Cardiac septum (tissue), 1 donor: Measurements from ENCODE around the gene CFAP58. TPM values are rescaled to one million over a fixed set of nuclear protein-coding genes. Genes with fewer than 3 reads are reported as not detected.

Source experiments
- DNase-seq: peaks from one replicate; pipeline ENCODE4 v3.0.0-alpha.2; 2020; ENCODE audit warnings: low spot score
- intact Hi-C: fragments of 100-400 bp; cut with DNase I; formaldehyde crosslinking; loops from one replicate; pipeline ENCODE4 v1.14.0; 2022
- total RNA-seq: library from RNA; stranded (reverse); fragmentation: NEBNext Ultra II Directional; extraction: Animal tissue kit (Norgen Biotek cat#: 25700); gene quantifications from one replicate; pipeline ENCODE4 v1.2.1, GENCODE V29; 2021
- donor health status: DM: no; HTN: no; CAD: no.

Gene CFAP58
- total RNA-seq, 1 donor from 2014 or later: 2.7 TPM

- DNase-seq: peak; percentile 91
- intact Hi-C loops: no loop called here
These were observed 32.4 kb upstream of the CFAP58 start for GRCh38 chr10:104321226-104321625.

DNA sequence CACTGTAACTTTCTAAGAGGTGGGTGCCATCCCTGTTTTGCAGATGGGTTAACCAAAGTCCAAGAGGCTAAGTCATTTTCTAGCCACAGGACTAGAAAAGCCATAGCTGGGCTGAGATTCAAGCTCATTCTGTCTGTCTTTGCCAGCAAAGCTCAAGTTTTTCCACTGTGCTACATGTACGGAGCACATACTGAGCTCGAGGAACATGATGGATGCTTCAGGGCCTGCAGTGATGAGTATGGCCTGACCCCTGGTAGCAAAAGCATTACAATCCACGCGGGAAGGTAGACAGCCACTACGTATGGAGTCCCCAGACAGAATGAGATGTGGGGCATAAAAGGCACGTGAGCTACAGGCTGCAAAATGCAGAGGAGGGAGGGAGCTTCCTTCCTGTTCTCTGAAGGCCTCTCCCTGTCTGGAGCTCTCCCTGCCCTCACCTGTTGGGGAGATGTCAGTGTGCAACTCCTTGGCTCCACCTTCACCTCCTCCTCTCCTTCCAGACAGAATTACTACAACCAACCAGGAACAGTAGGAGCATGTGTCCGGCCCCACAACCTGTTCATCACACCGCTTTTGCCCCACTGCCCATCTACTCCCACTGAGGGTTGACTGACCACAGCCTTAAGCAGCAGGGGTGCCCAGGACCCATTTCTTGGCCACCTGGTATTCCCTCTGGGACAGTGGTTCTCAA lies 31.8 kb upstream of the CFAP58 start:
- intact Hi-C loops: no loop called here
- DNase-seq: peak; percentile 66

GRCh38 chr10:104322416-104322782 lies 31.2 kb upstream of the CFAP58 start:
- peak; percentile 82 for DNase-seq
- intact Hi-C loops: no loop called here

- intact Hi-C loops: no loop called here
- DNase-seq: peak; percentile 20
These were observed 30.5 kb upstream of the CFAP58 start for GRCh38 chr10:104323085-104323484.

DNA sequence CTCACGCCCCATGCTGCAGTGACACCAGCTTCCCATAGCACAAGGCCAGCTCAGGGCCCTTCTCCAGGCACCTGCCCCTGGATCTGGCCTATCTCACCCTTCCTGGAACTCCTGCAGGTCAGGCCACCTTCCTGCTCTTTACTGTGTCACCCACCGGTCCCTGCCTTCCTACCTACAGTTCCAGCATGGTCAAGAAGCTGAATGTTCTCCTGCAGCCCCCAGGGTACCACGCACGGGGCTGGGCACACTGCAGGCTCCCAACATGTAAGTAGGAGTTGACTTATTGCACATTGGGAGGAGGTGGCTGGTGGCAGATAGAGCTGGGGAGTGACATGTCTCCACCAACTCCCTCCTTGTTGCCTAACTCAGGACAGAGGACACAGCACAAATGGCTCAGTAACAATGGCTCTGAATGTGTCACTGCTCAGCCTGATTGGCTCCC lies 29.9 kb upstream of the CFAP58 start:
- intact Hi-C loops: no loop called here
- DNase-seq: peak; percentile 63

- intact Hi-C loops: no loop called here
- peak; percentile 92 for DNase-seq
These were observed 29.4 kb upstream of the CFAP58 start for GRCh38 chr10:104324221-104324686.

DNA sequence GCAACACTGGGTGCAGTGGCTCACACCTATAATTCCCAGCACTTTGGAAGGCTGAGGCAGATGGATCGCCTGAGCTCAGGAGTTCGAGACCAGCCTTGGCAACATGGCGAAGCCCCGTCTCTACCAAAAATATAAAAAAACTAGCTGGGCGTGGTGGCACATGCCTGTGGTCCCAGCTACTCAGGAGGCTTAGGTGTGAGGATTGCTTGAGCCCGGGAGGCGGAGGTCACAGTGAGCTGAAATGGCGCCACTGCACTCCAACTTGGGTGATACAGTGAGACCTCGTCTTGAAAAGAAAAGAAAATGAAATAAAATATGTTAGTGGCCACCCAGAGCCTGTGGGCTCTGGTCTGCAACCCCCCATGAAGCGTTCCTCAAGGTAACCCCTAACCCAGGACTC lies 28.7 kb upstream of the CFAP58 start:
- DNase-seq: no peak
- intact Hi-C loops: no loop called here

DNA sequence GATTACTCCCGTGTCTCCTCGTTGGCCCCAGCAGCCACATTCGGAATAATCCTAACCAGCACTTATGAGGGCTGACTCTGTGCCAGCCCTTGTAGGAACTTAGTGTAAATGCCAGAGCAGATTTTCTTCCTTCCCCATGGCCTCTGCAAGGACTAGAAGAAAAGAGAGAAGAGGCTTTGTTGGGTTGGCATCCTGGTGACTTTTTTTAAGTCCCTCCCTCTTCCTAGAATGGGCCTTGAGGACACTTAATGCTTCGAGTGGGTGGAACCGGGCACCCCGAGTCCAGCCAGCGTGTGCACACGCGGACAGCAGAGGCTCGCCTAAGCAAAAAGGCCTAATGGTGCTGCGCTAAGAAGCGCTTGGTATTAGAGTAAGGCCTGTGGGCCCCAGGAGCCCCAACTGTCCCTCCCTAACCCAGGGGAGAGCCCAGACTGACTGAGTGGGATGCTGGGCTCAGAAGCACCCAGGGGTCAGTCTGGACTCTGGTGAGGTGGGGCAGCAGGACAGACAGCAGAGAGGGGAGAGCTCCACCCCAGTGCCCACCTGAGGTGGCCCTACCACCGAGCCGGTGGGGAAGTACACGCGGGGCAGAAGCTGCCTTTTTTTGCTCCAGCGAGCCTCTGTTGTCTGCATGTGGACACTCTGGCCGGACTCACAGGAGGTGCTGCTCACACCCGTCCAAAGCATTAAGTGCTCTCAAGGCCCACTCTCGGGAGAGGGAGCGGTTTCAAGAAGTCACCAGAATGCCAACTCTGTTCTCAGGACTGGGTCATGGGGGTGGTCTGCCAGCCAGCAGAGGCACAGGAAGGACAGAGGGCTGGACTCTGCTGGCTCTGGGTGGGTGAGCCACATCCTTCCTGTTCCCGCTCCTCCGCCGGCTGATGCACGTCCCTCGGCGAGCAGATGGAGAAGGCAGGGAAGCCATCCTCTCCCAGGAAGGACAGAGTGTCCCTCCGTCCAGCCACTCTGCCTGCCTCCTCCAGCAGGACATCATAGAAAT lies 27.9 kb upstream of the CFAP58 start:
- DNase-seq: no peak
- intact Hi-C loops: no loop called here

DNA sequence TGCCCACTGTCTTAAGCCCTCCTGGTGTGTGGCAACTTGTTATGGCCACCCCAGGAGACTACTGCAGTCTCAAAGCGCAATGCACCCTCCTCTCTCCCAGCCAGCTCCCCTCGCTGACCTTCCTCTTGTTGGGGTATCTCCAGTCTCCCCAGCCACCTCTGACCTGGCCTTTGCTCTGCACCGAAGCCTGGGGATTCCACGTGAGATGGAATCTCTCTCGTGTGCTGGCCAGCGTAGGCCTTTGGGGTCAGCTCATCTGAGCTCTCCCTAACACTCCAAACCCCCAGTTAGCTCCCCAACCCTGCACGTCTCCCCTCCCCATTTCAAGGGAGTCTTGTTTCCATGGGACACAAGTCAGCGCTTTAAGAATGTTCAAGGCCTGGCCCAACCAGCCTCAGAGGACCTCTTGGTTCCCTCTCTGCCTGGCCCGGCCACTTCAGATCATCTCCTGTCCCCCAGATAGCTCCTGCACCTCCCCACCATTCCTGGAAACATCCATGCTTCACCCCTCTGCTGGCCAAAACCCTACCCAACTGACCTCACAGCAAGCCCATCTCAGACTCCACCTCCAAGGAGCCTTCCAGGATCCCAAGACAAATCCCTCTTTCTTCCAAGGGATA lies 26.5 kb upstream of the CFAP58 start:
- intact Hi-C loops: no loop called here
- peak; percentile 59 for DNase-seq

- DNase-seq: peak; percentile 82
These were observed 25.6 kb upstream of the CFAP58 start for GRCh38 chr10:104327745-104328645.

DNA sequence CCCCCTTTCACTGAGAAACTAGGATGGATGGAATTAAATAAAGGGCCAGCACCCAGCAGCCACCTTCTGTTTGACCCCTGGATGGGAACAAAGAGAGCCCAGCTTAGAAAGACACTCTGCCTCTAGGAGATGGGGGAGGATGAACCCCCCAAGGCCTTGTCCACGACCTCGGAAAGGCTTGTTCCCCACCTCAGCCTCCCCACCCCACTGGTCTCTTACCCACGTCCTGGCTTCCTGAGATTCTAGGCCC lies 25.1 kb upstream of the CFAP58 start:
- no peak for DNase-seq
- intact Hi-C loops: no loop called here

More at GRCh38 chr10:104327745-104328645, 25.6 kb upstream of the CFAP58 start:
- intact Hi-C loops: no loop called here

DNA sequence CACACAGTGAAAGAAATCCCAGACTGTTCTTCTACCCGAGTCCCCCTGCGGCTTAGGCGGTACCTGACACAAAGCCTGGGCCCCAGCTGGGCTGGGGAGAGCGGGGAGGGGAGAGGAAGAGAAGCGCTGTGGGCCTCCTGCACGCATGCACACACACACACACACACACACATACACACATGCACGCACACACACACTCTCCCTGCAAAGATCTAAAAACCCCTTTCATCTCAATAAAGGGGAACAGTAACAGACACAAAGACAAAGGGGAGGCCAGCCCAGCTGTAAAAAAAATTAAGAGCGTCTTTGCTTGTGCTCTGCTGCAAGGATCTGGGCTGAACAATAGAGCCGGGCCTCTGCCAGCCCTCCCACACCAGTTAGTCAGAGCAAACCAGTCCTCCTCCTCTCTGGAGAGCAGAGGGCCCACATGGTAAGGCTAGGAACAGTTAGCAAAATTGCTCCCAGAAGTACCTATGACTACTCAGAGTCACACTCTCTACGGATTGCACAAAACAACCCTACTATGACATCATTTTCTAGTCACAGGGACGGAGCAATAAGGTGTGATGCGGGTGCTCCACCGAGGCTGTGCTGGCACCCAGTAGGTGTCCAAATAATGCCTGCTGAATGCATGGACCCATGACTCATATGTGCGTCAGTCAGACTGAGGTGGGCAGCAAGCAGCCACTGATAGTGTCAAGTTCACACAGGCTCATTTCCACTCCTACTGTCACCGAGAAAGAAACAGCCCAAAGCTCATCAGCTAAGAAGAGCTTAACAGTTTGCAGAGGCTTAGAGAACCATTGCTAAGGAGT lies 24.5 kb upstream of the CFAP58 start:
- intact Hi-C loops: no loop called here
- DNase-seq: peak; percentile 83

DNA sequence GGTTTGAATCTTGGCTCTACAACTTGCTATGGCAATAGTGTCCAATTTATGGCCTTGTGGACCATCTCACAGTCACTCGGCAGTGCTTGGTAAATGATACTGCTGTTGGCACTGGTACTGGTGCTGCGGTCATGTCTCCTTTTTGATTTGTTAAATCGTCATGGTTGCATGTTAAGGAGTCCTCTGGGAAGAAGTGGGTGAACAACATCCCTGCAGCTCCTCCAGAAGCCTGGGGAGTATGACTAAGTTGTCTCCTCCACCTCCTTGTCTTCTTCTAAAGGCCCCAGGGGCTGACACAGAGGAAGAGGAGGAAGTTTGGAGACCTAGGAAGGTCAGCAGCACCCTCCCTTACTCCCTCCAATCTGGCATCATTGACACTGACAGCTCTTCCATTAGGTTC lies 23.9 kb upstream of the CFAP58 start:
- DNase-seq: no peak
- intact Hi-C loops: loop anchor here (10.0 kb wide), 1 partner anchor 415 kb away; the partner anchor contains the start of gene STN1

GRCh38 chr10:104330168-104331110 lies 23.2 kb upstream of the CFAP58 start:
- intact Hi-C loops: loop anchor here (10.0 kb wide), 1 partner anchor 416 kb away; the partner anchor contains the start of gene STN1
- DNase-seq: no peak

GRCh38 chr10:104331208-104331838 lies 22.3 kb upstream of the CFAP58 start:
- intact Hi-C loops: loop anchor here (10.0 kb wide), 1 partner anchor 417 kb away; the partner anchor contains the start of gene STN1
- DNase-seq: peak; percentile 78

GRCh38 chr10:104332243-104333031 lies 21.2 kb upstream of the CFAP58 start:
- DNase-seq: peak; percentile 70
- intact Hi-C loops: loop anchor here (10.0 kb wide), 1 partner anchor 418 kb away; the partner anchor contains the start of gene STN1
